ENCODE data around the gene DNAJC10.
"Not testable (repeated sequence)": the region's sequence is repeated elsewhere in the genome, so short reads cannot be mapped to it uniquely, and the experiment has no call there.

DNAJC10 gene

GRCh38 chr2:182728014-182728413 lies 12.0 kb downstream of the DNAJC10 start:
- no peak for DNase-seq

DNA sequence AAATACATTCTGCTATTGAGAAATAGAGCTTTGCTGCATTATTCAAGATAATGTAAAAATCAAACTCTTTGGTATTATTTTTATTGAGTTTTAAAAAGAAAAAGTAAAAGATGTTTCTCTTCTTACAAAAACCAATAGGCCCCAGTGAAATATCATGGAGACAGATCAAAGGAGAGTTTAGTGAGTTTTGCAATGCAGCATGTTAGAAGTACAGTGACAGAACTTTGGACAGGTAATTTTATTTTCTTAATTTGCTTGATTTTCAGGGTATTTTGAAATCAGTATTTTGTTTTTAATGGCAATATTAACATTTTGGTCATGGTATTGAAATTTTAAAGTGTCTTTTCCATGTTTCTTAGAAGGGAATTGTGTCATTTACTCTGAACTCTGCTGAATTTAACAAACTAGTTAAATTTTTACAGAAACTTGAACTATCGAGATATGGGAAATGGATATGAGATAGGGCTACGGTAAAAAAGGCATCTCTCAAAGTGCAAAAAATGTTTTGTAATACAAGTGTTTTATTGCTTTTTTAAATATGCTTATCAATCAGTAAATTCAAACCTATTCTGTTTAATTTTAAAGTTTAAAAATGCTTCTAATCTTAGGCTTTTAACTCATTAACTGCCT lies 13.8 kb downstream of the DNAJC10 start:
- DNase-seq: no peak

GRCh38 chr2:182730486-182730885 lies 14.4 kb downstream of the DNAJC10 start:
- no peak for DNase-seq

GRCh38 chr2:182732736-182733135 lies 16.7 kb downstream of the DNAJC10 start:
- DNase-seq: no peak

- no peak for DNase-seq
These were observed 17.5 kb downstream of the DNAJC10 start for GRCh38 chr2:182733572-182733971.

GRCh38 chr2:182736856-182737255 lies 20.8 kb downstream of the DNAJC10 start:
- DNase-seq: not testable (repeated sequence)

DNA sequence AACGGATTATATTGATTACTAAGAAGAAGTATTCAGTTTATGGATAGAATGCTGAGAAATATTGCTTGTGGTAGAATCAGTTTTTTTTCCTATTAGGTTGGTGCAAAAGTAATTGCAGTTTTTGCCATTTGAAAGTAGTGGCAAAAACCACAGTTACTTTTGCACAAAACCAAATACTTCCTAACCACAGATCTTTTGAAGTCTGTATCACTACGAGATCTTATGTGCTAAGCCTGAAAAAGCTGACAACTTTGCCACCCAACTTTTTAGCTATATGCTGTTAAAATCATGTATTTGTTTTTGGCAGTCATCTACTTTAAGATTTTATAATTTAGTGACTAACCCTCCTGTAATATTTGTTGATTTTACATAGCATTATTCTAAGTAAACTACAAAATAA lies 24.6 kb downstream of the DNAJC10 start:
- DNase-seq: no peak

- DNase-seq: no peak
These were observed 25.6 kb downstream of the DNAJC10 start for GRCh38 chr2:182741620-182742019.

GRCh38 chr2:182744490-182744889 lies 28.4 kb downstream of the DNAJC10 start:
- no peak for DNase-seq

DNA sequence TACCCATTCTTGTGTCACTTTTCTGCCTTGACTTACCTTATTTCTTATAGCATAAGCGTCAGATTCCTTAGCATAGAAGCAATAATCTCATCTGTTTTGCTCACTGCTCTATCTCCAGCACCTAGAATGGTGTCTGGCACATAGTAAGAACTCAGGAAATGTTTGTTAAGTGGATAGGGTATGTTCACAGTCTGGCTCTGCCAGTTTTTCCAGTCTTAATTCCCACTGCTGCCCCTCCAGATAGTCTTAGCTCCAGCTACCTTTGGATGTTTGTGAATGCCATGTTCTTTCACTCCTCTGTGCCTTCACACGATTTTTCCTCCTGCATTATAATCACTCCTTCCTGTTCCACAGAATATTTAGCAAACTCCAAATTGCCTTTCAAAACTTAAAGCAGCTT lies 29.0 kb downstream of the DNAJC10 start:
- DNase-seq: no peak

DNA sequence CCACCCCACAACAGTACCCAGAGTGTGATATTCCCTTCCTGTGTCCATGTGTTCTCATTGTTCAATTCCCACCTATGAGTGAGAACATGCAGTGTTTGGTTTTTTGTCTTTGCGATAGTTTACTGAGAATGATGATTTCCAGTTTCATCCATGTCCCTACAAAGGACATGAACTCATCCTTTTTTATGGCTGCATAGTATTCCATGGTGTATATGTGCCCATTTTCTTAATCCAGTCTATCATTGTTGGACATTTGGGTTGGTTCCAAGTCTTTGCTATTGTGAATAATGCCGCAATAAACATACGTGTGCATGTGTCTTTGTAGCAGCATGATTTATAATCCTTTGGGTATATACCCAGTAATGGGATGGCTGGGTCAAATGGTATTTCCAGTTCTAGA lies 29.8 kb downstream of the DNAJC10 start:
- not testable (repeated sequence) for DNase-seq

GRCh38 chr2:182754231-182754630 lies 38.2 kb downstream of the DNAJC10 start:
- DNase-seq: no peak

- DNase-seq: no peak
These were observed 42.3 kb downstream of the DNAJC10 start for GRCh38 chr2:182758379-182758778.

DNA sequence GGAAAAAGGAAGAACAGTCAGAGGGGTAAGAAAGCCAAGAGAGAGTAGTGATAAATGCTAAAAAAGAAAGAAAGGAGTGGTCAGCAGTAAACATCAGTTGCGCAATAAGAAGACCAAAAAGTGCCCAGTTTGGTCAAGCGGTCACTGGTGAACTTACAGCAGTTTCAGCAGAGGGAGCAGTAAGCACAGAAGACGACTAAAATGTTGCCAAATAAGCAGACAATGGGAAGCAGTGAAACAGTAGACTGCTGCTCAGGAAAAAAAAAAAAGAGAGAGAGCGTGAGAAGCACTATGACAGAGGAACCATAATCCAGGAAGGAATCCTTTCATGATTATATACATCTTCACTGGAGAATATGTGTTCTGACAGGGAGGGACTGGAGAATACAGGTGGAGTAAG lies 45.8 kb downstream of the DNAJC10 start:
- DNase-seq: no peak

DNA sequence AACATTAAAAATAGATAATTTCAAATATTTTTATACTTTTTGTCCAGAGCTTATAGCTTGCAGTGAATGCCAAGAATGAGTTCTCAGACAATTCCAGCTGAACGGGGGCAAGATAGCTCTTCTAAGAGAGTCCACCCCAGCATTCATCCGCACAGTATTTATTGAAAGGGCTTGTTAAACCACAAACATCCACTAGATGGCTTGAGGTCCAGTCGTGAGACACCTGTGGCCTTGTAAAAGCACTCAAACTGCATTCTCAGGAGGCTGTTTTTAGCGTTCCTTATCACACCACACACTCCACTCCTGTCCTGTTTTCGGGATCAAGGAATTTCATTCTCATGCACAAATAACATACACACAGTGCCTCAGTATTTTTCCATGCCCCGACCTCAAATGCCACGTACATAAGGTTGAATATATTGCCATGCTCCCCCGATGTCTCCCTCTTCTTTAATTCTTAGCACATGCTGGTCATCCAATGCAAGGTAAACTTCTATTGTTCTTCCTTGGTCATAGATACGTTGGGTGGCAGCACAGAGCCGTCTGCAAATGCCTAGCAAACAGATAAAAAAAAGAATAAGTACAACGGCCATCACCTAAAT lies 47.4 kb downstream of the DNAJC10 start:
- peak; percentile 68 for DNase-seq

- no peak for DNase-seq
These were observed 50.6 kb downstream of the DNAJC10 start for GRCh38 chr2:182766626-182767025.

DNA sequence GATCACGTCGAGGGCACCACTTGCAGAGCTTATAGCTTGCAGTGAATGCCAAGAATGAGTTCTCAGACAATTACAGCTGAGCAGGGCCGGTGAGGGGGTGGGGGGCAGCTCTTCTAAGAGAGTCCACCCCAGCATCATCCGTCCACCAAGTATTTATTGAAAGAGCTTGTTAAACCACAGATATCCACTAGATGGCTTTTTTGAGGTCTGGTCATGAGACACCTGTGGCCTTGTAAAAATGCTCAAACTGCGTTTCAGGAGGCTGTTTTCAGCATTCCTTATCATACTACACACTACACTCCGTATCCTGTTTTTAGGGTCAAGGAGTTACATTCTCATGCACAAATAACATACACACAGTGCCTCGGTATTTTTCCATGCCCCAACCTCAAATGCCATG lies 51.5 kb downstream of the DNAJC10 start:
- DNase-seq: peak; percentile 64

DNA sequence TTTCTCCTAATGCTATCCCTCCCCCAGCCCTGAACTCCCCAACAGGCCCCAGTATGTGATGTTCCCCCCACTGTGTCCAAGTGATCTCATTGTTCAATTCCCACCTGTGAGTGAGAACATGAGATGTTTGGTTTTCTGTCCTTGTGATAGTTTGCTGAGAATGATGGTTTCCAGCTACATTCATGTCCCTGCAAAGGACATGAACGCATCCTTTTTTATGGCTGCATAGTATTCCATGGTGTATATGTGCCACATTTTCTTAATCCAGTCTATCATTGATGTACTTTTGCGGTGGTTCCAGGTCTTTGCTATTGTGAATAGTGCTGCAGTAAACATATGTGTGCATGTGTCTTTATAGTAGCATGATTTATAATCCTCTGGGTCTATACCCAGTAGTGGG lies 52.9 kb downstream of the DNAJC10 start:
- not testable (repeated sequence) for DNase-seq

DNA sequence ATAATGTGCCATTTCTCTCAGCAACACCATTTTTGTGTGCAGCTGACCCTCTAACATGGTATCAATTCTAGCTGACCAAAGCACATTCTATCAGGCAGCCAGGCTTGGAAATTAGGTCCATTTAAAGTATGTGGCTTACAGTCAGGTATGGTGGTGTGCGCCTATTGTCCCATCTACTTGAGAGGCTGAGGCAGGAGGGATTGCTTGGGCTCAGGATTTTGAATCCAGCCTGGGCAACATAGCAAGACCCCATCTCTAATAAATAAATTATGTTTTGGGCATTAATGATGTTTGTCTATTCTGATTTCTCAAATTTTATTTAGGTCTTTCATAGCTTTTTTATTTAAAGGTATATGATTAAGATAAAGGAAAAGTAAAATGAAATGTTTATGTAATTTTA lies 63.3 kb downstream of the DNAJC10 start:
- DNase-seq: no peak

- not testable (repeated sequence) for DNase-seq
These were observed 65.0 kb downstream of the DNAJC10 start for GRCh38 chr2:182781099-182781498.

DNA sequence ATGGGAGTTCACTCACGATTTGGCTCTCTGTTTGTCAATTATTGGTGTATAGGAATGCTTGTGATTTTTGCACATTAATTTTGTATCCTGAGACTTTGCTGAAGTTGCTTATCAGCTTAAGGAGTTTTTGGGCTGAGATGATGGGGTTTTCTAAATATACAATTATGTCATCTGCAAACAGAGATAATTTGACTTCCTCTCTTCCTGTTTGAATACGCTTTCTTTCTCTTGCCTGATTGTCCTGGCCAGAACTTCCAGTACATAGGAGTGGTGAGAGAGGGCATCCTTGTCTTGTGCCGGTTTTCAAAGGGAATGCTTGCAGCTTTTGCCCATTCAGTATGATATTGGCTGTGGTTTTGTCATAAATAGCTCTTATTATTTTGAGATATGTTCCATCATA lies 66.6 kb downstream of the DNAJC10 start:
- not testable (repeated sequence) for DNase-seq

DNA sequence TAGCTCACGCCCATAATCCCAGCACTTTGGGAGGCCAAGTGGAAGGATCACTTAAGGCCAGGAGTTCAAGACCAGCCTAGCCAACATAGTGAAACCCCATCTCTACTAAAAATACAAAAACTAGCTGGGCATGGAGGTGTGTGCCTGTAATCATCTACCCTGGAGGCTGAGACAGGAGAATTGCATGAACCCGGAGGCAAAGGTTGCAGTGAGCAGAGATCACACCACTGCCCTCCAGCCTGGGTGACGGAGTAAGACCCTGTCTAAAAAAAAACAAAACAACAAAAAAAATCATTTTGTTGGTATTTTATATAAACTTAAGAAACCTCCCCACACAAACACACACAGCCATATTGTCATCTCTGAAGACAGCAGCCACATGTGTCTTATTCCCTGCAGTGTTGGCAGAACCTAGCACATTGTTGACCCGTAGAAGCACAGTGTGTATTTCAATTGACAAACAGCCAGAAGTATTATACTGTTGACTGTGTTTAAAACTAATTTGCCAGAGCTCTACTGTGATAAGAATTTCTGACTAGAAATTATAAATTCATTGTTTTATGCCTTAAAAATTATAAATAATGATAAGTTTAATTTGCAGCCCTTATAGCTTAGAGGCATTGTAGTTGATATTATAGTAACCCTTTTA lies 68.1 kb downstream of the DNAJC10 start:
- no peak for DNase-seq

DNA sequence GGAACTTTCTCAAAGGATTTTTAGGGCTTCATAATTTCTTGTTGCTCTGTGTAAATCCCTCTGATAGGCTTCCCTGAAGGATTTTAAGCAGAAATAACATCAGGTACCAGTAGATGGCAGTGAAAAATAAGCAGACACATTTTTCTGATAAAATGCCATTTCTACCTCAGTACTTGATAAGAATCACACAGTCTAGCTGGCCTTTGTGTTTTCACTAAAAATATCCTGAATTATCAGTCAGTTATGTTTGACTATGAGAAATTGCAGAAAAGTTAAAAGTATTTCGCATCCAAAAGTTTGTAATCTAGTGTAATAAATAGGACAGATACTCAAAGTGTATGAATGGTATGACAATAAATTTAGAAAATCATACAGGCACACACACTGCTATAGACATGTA lies 68.7 kb downstream of the DNAJC10 start:
- DNase-seq: peak; percentile 63

- DNase-seq: peak; percentile 18
These were observed 76.4 kb downstream of the DNAJC10 start for GRCh38 chr2:182792441-182792840.

DNA sequence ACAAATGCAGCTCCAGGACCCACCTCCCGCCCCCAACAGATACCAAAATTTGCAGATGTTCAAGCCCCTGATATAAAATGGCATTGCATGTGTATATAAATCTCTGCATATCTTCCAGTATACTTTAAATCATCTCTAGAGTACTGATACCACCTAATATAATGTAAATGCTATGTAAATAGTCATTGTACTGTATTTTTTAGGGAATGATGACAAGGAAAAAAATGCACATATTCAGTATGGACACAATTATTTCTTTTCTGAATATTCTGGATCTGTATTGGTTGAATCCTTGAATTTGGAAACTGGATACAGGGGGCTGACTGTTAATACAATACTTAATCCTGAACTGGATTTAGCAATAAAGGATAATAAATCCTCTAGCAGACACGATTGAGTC lies 82.7 kb downstream of the DNAJC10 start:
- DNase-seq: no peak

Data from hematopoietic multipotent progenitor cell treated with erythropoietin and hydrocortisone succinate and interleukin-3 and kit ligand, for 4 days (in vitro differentiated cells).